Smooth muscle cell of the brain vasculature (primary cell): Measurements from ENCODE around the gene SMIM5.
"Not testable (repeated sequence)": the region's sequence is repeated elsewhere in the genome, so short reads cannot be mapped to it uniquely, and the experiment has no call there.

Experiments
- DNase-seq: peaks from one replicate; pipeline ENCODE4 v3.0.0-alpha.2; 2012; ENCODE audit warnings: low read depth, low spot score

The SMIM5 gene, protein sequence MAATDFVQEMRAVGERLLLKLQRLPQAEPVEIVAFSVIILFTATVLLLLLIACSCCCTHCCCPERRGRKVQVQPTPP

GRCh38 chr17:75632863-75633485 lies at the start of gene SMIM5:
Gene SMIM5, plus strand, starts transcription at chr17:75633434. Its CDS starts 6,768 bp downstream, at chr17:75640202.
- DNase-seq, result peak; percentile 82

DNA sequence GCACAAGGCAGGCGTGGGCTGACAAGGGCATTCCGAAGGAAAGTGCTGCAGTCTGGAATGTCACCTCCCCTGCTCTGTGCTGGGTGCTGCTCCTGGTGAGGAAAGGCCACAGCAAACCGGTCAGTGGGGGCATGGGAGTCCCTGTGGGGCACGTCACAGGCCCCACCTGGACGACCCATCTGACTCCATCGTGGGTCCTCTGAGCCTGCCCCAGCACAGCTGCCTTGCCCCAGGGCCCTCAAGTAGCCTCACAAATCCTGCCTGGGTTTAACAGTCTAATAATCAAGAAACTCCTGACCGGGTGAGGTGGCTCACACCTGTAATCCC lies 48.4 kb upstream of the SMIM5 start:
- DNase-seq, result no peak

- DNase-seq, result no peak
These were observed 45.3 kb upstream of the SMIM5 start, which contains the start of gene MYO15B for GRCh38 chr17:75587675-75588595. Gene MYO15B, plus strand, starts transcription at chr17:75587800. Its CDS starts 258 bp downstream, at chr17:75588058.

- DNase-seq, result no peak
These were observed 44.6 kb upstream of the SMIM5 start for GRCh38 chr17:75588596-75589011.

- peak; percentile 51 for DNase-seq
These were observed 44.0 kb upstream of the SMIM5 start for GRCh38 chr17:75589012-75589918.

GRCh38 chr17:75589919-75590303 lies 43.3 kb upstream of the SMIM5 start:
- DNase-seq, result no peak

GRCh38 chr17:75590314-75590761 lies 42.9 kb upstream of the SMIM5 start:
- no peak for DNase-seq

- DNase-seq, result no peak
These were observed 42.1 kb upstream of the SMIM5 start for GRCh38 chr17:75590849-75591721.

GRCh38 chr17:75591722-75592302 lies 41.4 kb upstream of the SMIM5 start:
- DNase-seq, result no peak

GRCh38 chr17:75592348-75593020 lies 40.8 kb upstream of the SMIM5 start:
- no peak for DNase-seq

DNA sequence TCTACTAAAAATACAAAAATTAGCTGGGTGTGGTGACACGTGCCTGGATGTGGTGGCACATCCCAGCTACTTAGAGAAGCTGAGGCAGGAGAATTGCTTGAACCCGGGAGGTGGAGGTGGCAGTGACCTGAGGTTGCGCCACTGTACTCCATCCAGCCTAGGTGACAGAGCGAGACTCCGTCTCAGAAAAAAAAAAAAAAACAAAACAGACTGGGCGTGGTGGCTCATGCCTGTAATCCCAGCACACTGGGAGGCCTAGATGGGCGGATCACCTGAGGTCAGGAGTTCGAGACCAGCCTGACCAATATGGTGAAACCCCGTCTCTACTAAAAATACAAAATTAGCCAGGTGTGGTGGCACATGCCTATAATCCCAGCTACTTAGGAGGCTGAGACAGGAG lies 39.8 kb upstream of the SMIM5 start:
- not testable (repeated sequence) for DNase-seq

GRCh38 chr17:75594499-75595283 lies 38.5 kb upstream of the SMIM5 start:
- no peak for DNase-seq

GRCh38 chr17:75595284-75595919 lies 37.8 kb upstream of the SMIM5 start:
- DNase-seq, result no peak

DNA sequence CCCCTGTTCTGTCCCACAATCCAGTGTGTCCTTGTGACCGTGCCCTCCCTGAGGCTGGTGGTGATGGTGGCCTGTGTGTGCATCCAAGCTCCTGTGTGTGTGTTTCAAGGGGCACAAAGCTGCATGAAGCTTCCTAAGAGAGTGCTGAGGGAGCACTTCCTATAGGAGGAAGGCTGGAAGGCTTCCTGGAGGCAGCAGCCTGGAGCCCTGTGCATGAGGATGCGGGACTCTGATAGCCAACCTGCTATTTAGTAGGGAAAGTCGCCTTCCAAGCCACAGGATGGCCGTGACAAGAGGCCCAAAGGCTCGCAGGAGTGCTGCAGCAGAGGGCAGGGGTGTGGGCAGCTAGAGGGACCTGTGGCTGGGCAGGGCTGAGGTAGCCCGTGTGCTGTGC lies 37.3 kb upstream of the SMIM5 start:
- no peak for DNase-seq

DNA sequence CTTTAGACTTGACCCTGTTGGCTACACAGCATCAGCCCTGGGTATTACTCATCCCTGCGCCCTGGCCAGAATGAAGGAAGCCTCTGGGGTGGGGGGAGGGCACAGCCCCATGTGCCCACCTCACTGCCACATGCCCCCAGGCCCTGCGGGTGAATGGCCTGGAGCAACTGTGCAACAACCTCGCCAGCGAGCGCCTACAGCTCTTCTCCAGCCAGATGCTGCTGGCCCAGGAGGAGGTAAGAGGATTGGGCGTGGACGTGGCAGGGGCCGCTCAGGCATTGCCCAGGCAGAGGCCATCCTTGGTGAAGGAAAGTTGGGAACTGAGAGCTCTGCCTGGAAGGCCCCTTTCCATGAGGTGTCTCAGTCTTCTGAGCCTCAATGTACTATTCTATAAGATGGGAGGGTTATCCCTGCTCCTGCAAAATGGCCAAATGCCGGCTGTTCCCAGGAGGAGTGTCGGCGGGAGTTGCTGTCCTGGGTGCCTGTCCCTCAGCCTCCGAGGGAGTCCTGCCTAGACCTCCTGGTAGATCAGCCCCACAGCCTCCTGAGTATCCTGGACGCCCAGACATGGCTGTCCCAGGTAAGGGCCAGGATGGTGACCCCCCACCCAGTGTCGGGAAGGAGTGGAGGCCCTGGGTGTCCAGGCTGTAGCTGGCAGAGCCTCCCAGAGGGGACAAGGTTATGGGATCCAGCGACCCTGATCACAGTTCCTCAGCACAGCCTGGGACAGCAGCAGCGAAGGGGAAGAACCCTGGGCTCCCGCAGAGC lies 36.7 kb upstream of the SMIM5 start:
- no peak for DNase-seq

- no peak for DNase-seq
These were observed 31.9 kb upstream of the SMIM5 start for GRCh38 chr17:75601057-75601987.

DNA sequence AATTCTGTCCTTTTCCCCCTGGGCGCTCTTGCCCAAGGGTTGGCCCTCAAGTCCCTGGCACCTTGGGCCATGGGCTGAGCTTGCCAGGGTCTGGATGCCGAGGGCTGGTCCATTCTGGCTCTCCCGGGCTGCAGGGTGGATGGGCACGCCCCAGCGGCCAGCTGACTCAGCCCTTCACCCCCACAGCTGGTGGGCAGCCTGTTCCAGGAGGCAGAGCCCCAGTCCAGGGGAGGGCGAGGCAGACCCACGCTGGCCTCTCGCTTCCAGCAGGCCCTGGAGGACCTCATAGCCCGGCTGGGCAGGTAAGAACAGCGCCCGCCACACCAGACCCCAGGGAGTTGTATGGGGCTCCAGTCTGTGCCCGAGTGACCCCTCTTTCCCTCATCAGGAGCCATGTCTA lies 30.6 kb upstream of the SMIM5 start:
- no peak for DNase-seq
